Islet of Langerhans (tissue), 1 donor: ENCODE data around the gene ARMC9.

Experiments
- FAIRE-seq: peaks from one replicate; lab custom pipeline; 2011; peaks lifted over from hg19 to GRCh38; lab: Jason Lieb, UNC

ARMC9 gene

DNA sequence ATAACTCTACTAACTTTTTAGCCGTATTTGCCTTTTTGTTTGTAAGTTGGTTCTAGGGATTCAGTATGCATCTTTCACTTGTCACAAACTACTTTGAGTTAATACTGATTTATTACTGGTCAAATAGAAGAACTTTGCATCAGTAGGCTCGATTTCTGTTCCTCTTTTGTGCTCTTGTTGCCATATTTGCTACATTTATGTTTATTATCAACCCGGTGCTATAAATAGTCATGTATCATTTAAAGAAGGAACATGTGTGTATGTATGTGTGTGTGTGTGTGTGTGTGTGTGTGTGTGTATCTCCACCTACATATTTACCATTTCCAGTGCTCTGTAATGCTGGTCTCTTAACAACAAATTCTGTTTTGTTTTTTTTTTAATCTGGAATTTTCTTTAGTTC, 117.5 kb downstream of the ARMC9 start:
- FAIRE-seq, result no peak

GRCh38 chr2:231317579-231317978, 119.1 kb downstream of the ARMC9 start:
- no peak for FAIRE-seq

- no peak for FAIRE-seq
Measured at GRCh38 chr2:231318436-231318835, 120.0 kb downstream of the ARMC9 start.

DNA sequence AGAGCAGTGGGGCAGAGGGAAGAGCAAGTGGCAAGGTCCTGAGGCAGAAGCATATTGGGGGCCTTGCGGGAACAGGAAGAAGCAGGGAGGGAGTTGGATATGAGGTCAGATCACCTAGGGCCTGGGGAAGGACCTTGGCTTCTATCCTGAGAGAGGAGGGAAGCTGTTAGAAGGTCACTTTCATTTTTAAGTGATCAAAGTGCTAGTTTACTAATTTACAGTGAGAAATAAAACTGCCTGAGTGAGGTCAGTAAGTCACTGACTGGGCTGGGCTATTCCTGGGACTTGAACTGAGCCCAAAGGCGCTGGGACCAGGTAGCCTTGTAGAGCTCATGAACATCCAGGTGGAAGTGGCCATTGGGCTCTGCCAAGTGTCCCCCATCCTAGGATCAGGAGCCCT, 120.5 kb downstream of the ARMC9 start:
- no peak for FAIRE-seq

GRCh38 chr2:231319867-231320266, 121.4 kb downstream of the ARMC9 start:
- FAIRE-seq, result no peak

DNA sequence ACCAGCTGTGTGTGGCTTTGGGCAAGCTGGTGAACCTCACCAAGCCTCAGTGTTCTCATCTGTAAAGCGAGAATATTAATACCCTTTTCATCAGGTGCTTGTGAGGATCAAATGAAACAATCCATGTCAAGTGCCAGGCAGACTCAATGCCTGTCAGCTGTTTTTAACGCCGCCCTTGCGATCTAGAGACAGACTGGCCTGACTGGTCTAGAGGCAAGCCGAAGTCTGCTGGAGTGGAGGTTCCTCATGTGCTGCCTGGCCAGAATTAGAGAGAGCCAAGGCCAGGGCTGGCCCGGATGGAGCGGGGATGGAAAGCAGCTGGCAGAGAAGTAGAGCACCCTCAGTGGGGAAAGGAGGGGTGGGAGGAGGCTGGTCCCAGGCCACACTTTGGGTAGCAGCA, 122.6 kb downstream of the ARMC9 start:
- FAIRE-seq, result no peak

GRCh38 chr2:231321556-231322334, 123.3 kb downstream of the ARMC9 start:
- FAIRE-seq, result no peak

- FAIRE-seq, result no peak
Measured at GRCh38 chr2:231323316-231323715, 124.9 kb downstream of the ARMC9 start.

DNA sequence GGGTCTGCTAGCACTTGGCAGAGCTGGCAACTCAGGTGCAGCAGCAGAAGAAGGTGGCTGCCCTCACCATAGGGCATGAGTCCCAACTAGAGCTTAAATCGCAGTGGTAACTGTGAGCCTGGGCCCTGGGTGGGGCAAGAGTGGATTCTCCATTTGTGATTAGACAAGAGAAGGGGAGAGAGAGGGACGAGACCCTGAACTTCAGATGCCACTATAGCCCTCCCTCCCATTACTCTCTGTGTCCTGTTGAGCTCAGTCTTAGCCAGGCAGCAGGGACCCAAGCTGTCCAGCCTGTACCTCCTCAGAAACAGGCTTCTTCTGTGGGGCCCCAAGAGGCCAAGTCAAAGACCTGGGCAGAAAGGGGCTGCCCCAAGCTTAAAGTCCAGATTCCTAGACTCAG, 127.4 kb downstream of the ARMC9 start:
- no peak for FAIRE-seq

DNA sequence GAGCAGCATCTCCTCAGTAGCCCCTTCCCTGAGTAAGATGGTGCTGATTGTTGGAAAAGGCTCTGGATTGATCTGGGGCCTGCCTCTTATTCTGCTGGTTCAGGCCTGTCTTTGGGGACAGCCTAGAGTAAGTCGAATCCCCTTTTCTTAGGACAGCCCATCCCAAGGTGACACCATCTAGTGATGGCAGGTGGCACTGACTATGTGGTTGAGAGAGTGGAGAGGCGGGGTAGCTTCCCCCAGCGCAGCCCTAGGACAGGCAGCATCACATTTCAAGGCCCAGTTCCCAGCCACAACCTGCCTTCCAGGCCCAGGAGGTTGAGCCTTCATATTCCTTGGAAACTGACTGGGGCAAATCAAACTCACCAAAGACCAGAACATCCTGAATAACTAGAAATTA, 128.0 kb downstream of the ARMC9 start:
- FAIRE-seq, result no peak

DNA sequence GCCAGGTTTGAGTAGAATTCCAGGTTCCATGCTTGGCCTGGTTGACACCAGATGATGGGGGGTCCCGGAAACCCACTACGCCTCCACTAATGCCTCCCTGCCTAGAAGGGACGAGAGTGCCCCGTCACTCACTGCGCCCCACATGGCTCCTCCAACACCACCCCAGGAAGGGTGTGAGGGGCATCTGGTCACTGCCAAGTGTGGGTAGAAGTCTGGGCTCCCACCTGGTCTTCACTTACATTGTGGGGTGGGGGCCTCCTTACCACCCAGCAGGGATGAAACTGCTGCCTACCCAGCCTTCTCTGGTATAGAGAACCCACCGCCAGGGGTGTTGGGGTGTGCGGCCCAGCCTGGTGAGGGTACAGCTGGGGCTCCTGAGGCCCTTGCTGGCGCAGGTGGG, 131.9 kb downstream of the ARMC9 start:
- FAIRE-seq, result no peak

DNA sequence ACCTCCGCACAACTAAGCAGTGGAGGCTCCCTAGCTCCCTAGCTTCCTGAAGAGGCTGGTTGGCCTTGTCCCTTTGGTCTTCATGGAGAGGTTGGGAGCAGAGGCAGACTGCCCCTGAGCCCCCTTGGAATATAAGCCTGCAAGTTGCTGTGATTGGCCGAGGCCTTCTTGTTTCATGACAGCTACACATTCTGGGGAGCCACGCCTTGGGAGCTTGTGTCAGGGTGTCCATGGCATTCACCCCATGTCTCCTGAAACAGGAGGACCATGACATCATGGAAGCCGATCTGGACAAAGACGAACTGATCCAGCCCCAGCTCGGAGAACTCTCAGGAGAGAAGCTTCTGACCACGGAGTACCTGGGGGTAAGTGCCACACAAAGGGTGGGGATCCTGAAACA, 133.1 kb downstream of the ARMC9 start:
- FAIRE-seq, result no peak

GRCh38 chr2:231332388-231332787, 134.0 kb downstream of the ARMC9 start:
- FAIRE-seq, result no peak

- no peak for FAIRE-seq
Measured at GRCh38 chr2:231332872-231333500, 134.6 kb downstream of the ARMC9 start.

DNA sequence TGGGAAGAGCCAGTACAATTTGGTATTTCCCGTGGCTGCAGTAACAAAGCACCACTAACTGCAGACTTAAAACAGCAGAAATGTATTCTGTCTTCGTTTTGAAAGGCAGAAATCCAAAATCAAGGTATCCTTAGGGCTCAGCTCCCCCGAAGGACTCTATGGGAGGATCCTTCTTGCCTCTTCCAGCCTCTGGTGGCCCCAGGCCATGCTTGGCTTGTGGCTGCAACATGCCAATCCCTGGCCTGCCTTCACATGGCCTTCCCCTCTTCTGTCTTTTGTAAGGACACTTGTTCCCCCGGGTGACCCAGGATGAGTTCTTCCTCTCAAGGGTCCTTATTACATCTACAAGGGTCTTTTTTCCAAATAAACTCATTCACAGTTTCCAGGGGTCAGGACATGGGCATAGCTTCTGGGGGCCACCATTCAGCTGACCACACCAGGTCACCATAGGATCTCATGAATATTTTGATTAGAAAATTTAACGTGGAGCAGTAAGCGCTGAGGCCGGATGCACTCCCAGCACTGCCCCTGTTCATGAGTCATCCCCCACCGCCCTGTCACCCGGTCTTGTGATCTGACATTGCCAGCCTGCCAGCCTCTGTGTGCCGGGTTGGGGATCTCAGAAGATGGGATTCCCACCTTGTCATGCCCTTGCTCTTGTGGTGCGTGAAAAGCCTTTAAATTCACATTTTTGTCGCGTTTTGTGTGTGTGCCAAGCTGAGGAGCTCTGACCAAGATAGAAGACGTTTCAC, 135.9 kb downstream of the ARMC9 start:
- no peak for FAIRE-seq

DNA sequence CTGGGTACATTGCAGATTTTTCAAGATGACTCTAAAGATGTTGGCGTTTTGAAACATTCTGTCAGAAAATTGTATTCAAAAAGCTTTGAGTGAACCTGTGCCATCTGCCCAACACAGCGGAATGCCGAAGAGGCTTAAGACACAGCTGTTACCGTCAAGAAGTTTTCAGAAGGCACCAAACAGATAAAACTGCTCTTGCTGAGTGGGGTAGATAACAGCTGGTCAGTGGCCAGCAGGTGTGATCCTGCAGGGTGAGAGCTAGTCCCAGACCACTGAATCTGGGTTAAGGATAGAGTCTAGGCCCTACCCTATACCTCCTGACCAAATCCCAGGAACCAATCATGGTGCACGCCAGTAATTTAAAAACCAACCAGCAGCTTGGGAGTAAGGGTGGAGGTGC, 136.6 kb downstream of the ARMC9 start:
- FAIRE-seq, result no peak

- FAIRE-seq, result no peak
Measured at GRCh38 chr2:231335591-231335990, 137.2 kb downstream of the ARMC9 start.

DNA sequence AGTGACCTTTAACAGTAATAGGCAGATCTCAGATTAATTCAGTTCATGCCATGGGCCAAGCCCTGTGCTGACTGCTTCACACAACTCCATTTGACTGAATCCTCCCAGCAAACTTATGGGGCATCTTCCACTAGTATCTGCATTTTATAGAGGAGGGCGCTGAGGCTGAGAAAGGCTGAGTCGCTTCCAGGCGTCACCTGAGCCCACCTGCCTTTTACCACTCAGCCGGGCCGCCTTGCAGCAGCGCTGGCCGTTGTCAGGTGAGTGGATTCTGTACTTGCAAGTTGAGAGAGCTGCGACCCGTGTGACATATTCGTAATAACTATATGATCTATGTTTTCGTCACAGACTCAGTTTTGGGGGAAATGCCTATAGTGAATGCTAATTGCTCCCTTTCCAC, 137.8 kb downstream of the ARMC9 start:
- FAIRE-seq, result no peak

DNA sequence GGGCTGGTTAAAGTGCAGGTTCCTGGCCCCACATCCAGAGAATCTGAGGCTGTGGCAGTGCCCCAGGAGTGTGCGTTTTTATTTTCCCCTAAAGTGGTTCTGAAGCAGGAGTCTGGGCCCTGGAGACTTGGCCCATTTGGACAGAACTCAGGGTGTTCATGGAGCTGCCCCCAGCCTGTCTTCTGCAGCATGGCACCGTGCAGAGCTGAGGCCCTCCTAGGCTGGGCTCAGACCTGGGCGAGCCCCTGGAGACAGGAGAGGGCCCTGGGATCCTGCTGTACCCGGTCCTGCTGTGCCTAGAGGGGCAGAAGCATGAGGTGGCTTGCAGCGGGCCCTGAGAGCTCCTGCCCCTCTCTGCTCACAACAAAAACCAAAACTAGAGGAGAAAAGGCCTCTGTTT, 138.3 kb downstream of the ARMC9 start:
- no peak for FAIRE-seq

DNA sequence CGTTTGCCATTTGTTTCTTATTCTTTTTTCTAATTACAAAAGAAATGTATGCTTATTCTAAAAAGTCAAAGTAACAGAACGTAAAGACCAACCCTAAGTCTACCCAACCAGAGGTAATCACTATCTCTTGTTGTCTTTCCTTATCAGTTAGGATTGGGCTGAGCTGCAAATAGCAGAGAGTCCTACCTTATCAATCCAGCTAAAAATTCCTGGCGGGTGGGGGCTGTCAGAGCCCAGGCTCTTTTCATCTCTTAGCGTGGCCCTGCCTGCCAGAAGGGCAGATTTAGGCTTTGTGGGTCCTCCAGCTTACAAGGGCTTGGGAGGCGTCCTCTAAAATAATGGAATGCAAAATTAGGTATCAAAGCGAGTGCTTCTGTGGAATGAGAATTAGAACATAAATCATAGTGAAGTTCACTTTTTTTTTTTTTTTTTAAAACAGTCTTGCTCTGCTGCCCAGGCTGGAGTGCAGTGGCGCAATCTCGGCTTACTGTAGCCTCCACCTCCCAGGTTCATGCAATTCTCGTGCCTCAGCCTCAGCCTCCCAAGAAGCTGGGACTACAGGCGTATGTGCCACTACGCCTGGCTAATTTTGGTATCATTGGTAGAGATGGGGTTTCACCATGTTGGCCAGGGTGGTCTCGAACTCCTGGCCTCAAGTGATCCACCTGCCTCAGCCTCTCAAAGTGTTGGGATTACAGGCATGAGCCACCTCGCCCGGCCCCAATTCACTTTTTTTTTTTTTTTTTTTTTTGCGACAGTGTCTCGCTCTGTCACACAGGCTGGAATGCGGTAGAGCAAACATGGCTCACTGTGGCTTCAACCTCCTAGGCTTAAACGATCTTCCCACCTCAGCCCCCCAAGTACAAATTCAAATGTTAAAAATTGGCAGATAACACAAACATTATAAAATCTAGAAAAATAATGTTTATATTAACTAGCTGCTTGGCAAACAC, 139.7 kb downstream of the ARMC9 start:
- no peak for FAIRE-seq

DNA sequence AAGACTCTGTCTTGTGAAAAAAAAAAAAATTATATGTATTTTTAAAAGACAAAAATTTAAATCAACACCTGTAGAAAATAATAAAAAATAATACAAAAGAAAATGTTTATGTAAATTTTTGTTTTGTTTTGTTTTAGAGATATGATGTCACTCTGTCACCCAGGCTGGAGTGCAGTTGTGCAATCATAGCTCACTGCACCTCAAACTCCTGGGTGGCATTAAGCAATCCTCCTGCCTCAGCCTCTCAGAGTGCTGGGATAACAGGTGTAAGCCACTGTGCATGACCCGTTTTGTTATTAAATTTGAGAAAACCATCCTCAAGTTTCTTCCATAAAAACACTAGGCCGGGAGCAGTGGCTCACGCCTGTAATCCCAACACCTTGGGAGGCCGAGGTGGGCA, 140.9 kb downstream of the ARMC9 start:
- no peak for FAIRE-seq

DNA sequence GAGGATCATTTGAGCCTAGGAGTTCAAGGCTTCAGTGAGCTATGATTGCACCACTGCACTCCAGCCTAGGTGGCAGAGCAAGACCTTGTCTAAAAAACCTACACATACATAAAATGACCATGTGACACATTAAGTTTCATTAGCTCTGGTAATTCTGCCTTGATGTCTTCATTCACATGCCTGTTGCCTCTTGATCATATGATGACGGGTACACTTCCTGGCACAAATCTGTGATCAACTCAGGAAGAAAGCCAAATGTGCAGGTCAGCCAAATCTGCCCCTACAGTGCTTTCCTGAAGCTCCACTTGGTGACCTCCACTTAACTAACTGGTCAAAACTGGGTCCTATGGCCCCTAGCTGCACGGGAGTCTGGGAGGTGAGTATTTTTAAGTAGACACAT, 142.7 kb downstream of the ARMC9 start:
- no peak for FAIRE-seq
